Left kidney (tissue), 8 donors: ENCODE measurements around the gene FAM237A. TPM values are rescaled to one million over a fixed set of nuclear protein-coding genes. Genes with fewer than 3 reads are reported as not detected.

Experiments used
- DNase-seq: peaks from one replicate; pipeline ENCODE4 v3.0.0-alpha.2; 2013
- long read RNA-seq, 8 donors: transcript quantifications; one replicate each; lab custom pipeline, GENCODE V29; 2026
- polyA plus RNA-seq: library from polyadenylated mRNA; unstranded; fragments of 120-200 nt; gene quantifications from one replicate; pipeline ENCODE4 v1.2.1, GENCODE V29; 2013; ENCODE audit not compliant: insufficient read length

FAM237A gene
- polyA plus RNA-seq = not detected
- long read RNA-seq, donor 1 = 0 reads
- long read RNA-seq, donor 2 = 0 reads
- long read RNA-seq, donor 3 = 0 reads
- long read RNA-seq, donor 4 = 0 reads
- long read RNA-seq, donor 5 = 0 reads
- long read RNA-seq, donor 6 = 0 reads
- long read RNA-seq, donor 7 = 0 reads
- long read RNA-seq, donor 8 = 0 reads

DNA sequence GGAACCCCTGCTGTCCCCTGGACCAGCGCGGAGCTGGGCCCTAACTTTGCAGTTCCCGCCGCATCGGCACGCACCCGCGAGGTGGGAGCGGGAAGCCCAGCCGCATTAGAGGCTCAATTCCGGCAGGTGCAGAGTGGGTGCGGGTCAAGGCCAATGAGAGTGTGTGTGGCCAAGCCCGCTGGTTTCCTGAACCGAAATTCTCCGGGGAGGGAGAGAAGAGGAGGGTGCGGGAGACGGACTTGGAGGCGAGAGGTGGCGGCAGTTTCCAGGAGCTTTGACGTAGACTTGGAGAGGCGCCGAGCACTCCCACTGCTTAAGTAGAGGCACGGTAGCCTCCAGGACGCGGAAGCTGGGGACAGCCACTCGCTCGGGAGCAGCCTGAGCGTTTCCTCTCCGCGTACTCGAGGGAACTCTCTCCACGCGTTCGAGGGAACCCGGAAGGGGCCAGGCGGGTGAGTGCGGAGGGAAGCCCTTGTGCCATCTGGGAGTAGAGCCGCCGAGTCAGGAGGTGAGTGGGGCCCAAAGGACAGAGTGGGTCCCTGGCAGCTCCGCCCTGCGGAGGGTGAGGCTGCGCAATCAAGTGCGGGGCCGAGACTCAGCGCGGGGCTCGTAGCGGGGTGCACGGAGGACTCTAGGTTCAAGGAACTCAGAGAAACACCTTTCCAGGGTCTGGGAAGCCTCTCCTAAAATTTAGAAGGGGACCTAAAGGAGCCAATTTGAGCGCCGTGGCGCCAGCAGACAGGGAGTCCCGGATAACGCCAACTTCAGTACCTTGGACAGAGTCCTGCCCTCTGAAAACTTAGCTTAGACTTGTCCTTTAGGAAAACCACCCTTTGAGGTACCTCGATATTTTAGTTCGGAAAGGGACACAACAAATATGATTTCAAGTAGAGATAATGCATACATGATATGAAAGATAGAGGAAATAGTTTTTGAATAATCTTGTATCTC lies at the start of gene FAM237A:
TSS of gene FAM237A (plus strand) at position 413 of the 951 bp plus-strand sequence. CDS start 1,750 bp downstream, outside the sequence.
- DNase-seq = peak; percentile 77

DNA sequence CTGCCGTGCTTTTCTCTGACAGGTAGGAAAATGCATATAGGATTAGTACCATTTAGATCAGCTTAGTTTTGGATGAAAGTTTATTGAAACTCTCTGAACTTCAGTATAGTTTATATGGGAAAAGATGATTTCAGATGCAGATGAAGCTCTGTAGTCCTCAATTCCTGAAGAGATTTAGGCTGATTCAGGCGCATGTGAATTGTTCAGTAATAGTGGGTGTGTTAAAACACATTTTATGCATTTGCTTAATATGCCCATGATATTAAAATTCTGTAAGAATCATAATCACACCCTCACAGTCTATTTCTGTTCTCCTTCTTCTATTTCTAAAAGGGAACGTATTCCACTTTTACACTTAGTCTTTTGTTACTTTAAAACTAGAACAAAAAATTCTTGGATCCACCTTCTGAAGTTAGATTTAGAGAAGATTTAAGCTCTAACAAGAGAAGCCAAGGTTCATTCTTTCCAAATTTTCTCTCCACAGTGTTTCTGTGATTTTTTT lies 44.5 kb upstream of the FAM237A start:
- DNase-seq = no peak

DNA sequence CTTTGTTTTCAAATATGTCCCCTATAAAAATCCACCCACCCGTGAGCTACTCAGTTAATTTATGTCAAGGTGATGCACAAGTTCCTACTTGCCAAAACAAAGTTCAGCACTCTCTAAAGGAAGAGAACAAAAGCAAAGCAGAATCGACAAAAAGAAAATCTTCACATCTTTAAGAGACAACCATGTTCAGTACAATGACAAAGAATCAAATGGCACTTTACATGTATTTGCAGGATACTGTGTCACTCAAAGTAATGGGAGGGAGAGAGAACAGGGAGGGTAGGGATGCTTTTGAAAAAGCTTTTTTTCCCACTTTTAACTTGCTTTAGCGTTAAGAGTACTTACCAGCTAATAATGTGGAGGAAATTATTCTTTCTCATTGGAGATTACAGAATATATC lies 39.0 kb upstream of the FAM237A start:
- DNase-seq = no peak

DNA sequence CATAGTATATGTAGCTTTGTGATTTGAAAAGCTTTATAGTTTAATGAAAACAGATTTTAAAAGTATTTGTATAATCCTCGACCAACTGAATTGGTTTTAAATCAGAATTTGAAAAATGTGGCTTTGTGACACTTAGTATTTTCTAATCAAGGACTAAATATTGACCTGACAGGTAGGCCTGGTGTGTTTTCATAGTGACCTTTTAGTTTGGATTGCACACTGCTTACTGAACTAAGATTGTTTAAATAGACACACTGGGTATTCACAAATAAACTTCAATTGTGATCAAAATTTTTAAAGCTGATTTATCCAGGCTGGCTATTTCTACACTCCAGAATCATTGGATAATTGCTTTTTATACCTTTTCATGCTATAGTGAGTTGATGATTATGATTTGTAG lies 31.8 kb upstream of the FAM237A start:
- no peak for DNase-seq

DNA sequence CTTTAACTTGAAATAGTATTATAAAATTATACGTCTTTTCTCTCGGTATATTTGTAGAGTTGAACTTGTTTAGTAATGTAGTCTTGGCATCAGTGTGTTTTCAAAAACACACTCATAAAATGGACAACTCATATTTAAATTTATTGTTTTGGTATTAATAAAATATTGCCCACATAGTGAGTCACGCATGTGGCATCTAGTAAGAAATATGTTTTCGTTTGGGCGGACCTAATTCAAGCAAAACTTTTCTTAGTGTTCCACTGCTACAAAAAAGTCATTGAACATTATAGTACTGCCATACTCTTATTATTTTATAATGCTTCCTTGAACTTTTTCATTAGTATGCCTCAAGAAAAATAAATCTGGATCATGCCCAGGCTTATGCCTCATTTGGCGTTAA lies 31.1 kb upstream of the FAM237A start:
- no peak for DNase-seq

DNA sequence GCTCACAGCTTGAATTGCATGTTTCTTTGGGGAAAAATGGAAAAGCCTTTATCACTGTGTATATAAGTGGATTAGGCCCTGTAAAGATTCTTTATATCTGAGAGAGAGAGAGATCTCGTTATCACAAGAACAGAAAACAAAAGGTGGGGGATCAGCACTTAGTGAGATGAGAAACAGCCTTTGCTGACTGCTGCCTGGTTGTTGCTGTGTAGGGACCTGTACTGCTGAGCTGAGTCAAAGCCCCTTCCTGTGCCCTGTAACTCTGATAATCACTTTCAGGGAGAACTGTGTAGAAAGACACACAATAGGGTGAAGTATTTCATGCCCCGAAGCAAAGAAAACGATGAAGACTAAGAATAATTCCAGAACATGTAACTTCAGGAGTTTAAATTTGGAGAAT lies 30.6 kb upstream of the FAM237A start:
- DNase-seq = no peak

DNA sequence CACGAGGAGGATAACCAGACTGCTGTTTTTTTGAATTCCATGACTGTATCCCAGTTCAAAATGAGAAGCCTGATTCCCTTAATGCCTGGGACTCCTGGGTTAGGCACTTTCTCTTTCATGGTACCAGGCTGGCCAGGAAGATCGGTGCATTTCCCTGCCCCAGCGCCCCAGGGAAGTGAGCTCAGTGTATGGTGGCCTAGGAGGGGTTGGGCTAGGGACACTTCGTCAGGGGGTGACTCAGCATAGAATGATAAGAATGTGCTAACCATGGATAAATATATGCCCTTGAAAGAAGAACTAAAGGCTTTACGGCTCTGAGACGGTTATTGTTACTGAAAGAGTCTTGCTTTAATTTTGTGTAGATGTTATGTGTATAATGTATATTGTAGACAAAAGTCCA lies 27.5 kb upstream of the FAM237A start:
- DNase-seq = no peak

DNA sequence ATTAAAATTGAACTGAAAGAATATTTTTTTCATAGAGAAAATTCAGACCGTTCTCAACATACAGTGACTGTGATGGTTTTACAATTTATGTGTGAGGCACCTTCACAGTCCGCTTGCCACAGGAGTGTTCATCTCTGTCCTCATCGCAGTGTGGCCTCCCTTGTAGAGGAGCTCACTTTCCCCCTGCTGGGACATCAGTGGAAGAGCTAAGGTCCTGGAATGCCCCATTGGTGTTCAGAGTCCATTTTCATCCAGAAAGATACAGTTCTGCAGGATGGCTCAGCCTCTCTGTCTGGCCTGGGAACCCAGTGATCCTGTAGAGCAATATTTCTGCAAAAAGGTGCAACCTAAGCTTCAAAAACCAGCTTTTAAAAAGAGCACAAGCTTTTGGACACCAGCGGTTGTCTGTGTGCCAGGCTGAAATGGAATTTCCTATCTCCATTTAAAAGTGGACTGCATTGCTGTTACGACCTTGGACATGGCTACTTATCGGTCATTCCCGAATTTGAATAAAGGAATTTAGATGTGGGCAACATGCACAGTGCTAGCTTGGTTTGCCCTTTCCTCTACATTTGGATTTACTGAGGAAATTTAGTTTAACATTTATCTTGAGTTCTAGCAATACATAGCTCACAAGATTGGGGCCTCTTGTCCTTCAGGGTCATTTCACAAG lies 26.7 kb upstream of the FAM237A start:
- no peak for DNase-seq

DNA sequence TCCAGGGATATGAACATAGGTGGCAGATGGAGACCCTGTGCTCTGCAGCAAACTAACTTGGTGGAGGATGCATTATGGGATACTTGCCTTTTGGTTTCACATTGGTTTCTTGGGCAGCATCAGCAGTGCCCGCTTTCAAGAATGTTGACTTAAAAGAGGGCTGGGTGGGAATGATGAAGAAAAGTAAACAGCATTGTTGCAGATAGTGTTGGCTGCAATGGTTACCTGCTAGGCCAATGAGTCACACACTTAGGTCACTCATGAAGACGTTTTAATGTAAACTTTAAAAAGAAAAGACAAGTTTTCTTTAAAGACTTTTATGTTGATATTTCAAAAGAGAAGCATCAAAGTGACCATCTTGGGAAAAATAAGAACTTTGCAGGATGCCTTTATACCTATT lies 26.1 kb upstream of the FAM237A start:
- no peak for DNase-seq

DNA sequence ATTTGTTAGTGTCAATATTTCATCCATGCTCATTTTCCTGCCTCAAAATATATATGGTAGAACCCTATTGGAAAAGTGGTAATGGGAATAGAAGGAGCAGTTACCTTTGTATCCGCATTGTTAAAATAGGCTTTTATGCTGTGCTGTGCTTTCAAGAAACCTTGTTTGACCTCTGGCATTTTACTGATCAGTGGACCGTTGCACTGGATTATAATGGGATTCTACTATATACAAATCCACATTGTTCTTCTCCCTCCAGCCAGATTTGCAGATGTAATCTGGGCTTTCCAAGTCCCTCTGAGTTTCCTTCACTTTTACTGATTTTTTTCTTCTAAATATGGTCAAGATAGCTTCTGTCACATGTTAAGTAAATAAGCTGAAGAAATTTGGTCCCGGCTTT lies 23.3 kb upstream of the FAM237A start:
- DNase-seq = no peak

DNA sequence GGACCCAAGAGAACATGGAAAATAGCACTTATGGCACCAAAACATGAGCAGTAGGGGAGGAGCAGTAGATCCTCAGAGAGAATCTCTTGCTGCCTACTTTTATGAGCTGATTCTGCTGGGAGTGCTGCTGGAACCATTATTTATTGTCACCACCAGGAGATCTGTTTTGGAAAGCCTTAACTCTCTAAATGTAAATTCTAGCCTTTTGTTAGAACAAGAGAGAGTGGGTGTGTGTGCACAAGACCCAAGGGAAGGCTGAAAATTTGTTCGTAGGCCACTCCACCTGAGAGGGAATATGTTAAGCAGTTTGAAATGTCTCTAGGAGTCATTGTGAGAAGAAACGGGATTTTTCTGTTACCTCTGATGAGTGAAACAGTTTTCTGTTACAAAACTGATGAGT lies 16.2 kb upstream of the FAM237A start:
- DNase-seq = no peak

DNA sequence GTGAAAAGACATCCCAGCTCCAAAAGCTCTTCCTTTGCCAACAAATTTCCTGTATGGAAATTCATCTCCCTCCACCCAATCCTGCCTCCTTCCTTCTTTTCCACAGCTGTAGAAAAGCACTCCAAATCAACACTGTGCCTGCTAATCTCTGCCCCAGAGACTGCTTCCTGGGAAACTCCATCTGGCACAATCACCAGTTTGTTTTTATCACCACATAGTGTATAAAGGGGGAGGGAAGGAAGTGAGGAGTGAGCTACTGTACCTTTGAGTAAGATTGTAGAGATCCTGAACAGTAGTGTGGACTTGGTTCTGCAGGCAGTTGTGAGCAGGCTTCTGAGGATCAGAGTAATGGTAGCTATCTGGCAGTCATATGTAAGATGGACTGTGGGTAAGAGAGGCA lies 14.7 kb upstream of the FAM237A start:
- DNase-seq = no peak

DNA sequence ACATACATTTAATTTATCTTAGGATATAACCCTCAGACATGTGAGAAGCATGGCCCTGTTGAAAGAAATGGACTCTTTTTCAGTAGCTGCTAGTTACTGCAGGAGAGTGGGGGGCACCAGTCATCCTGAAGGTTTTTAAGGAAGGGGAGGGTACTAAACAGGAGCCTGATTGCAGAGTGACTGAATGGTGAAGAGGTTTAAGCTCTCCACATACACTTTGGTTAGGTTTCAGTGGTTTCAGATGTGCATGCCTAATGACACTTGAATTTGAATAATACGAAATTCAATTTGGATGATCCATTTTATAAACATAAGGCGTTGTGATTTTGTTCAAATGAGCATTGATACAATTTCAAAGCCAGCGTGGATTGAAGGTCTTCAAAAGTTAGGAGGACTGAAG lies 10.9 kb upstream of the FAM237A start:
- no peak for DNase-seq

DNA sequence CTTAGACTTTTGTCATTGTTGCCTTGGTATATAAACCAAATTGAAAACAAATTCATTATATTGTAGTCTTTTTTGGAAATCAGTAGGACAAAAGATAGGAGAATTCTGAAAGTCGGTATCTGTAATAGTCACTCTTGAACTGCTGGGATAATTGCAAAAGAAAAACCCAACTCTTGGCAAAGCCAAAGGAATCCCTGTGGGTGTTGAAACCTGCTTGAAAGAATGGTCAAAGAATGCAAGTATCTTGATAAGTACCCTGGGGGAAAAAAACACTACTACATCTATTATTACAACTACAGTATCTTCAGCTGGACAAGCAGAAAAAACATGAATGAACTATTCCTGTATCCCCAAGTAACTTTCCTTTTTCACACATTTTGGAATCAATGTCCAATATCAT lies 7.3 kb upstream of the FAM237A start:
- no peak for DNase-seq

DNA sequence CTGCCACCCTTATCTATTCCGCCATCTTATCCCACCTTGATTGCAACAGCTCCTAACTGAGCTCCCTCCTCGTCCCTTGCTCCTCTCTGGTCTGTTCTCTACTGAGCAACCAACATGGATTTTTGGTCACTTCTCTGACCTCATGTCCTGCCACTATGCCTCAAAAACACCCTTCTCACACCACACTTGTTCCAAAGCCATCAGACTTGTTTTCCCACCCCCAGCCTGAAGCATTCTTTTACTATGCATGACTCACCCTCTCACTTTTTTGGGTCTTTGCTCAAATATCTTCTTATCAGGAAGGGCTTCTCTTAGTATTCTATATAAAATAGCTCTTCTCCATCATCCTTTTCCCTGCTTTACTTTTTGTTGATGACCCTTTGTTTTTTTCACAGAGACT lies 2.7 kb upstream of the FAM237A start:
- no peak for DNase-seq

DNA sequence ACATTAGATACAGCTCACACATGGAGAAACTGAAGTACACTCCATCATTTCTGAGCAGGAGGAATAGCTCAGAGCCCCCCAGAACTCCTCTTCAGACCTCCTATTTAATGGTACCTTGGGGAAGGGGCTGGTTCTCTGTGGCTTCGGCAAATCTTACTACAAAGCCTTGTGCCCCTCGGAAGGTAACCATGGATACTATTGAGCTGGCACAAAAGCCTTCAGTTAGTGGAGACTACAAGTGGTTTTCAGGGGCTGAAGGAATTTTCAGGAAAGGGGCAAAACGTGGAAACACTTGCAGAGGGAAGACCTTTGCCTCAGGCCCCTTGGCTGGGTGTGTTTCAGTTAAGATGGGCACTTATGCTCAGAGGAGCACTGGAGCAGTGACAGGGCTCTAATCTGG lies 1.1 kb upstream of the FAM237A start:
- no peak for DNase-seq

DNA sequence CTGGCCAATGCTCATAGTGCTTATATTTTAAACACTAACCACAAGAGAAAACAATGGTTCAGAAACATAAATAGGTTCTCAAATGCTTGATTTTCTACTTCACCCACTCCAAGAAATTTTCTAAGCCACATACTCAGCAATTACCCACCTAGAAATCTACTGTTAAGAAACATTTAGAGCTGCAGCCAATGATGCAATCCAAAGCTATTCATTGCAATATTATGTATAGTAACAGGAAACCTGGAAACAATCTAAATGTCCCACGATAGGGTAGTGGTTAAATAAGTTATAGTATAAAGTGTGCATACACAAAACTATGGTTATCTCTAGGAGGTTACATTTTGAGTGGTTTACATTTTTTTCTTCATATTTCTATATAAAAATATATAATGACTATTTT lies 5.7 kb downstream of the FAM237A start:
- DNase-seq = no peak

DNA sequence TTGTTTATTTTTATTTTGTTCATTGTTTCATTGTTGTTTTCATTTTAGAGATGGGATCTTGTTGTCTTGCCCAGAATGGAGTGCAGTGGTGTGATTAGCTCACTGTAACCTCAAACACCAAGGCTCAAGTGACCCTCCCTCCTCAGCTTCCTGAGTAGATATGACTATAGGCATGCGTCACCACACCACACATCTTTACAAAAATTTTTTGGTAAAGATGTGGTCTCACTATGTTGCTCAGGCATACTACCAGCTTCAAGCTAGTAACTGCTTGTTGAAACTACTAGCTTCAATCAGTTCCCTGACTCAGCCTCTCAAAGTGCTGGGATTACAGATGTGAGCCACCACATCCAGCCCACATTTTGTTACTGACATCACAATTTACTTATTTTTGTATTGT lies 14.8 kb downstream of the FAM237A start:
- no peak for DNase-seq

DNA sequence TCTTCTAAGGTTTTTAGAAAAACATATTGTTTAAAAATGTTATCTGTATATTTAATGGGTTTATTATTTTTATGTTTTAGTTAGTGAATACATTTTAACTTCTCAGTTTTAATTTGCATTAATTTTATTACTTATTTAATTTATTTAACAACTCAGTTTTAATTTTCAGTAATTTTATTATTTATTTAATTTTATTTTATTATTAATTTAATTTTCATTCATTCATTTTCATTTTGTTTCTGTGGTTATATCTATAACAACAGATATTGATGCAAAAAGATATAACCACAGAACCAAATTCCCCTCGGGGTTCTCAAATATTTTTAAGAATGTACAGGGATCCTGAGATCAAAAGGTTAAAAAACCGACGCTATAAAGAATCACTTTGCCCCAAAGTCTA lies 23.0 kb downstream of the FAM237A start:
- no peak for DNase-seq

DNA sequence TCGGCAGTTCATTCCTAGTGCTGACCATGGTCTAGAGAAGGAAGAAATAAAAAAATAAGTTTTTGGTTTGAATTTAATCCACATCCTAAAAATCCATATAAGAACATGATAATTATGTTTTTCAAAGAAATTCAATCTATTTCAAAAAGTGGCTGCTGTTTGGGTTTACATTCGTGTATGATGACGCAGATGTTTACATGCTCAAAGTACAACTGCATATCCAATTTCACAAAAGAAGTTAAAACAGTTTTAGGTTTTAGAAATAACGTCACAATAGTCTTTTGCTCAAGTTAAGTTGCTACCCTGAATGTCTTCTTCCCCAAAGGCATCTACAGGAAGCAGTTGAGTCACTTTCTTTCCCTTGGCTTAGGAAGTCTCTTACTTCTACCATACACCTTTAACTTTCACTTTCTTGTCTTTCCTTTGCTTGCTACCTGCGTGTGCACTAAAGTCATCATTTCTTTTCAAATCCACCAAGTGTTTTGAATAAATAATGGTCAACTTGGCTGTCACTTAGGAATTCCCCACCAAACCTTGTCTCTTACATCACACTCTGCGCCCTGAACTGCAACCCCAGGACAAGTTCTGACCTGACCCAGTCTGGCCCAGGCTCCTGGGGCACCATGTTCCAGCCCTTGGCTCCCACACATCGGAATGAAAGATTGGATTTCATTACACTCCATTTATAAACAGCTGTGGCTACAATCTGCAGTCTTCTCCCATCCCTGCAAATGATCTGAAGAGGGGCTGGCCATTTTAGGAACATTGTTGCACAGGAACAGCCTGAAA lies 28.4 kb downstream of the FAM237A start:
- no peak for DNase-seq

DNA sequence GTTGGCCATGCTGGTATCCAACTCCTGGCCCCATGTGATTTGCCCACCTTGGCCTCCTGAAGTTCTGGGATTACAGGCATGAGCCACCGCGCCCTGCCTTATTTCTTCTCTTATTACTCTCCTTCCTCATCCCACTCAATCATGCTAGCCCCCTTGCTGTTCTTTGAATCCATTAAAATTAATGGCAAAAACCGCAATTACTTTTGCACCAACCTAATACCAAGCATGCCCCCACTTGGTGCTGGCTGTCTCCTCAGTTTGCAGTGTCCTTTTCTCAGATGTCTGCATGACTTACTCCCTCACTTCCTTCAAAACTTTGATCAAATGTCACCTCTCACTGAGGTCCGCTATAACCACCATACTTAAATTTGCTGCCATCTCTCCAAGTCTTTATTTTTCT lies 41.3 kb downstream of the FAM237A start:
- DNase-seq = no peak

DNA sequence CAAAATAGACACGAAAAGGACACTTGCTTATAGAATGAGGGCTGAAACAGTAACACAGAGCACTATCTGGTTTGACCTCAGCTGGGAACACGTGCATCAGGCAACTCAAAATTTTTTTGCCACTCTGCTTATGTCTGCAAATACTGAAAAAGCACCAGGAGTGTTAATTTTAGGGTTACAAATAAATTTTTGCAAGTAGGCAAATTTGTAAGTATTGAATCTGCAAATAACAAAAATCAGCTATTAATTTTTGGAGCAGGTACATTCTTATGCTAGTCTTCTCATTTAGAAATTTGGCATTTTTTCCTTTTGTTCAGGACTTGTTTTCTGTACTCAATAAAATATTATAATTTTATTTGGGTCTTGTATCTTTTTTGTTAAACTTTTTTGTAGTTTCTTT lies 46.2 kb downstream of the FAM237A start:
- DNase-seq = no peak
